SK-N-SH (cell line): ENCODE measurements around the gene TEAD3. TPM values are rescaled to one million over a fixed set of nuclear protein-coding genes. Genes with fewer than 3 reads are reported as not detected.

ENCODE experiments used
- CTCF ChIA-PET: fragments of 300-600, 350-600 bp; formaldehyde crosslinking; extraction: SDS; loops from one replicate; lab custom pipeline; 2021; lab: Yijun Ruan, JAX
- POLR2A ChIA-PET: fragments of 350-600 bp; sonication (Branson Sonifier 250); formaldehyde crosslinking; extraction: SDS; loops from one replicate; lab custom pipeline; 2020; ENCODE audit warnings: antibody characterized with exemption, inconsistent platforms; lab: Yijun Ruan, JAX
- DNase-seq: peaks from one replicate; pipeline ENCODE4 v3.0.0; 2012
- H2AFZ ChIP-seq: fragments of 200-600 bp; sonication (generic); 2 replicates; pipeline ENCODE4 v1.8.1; 2016; ENCODE audit warnings: antibody characterized with exemption, mild to moderate bottlenecking, low read depth
- H3F3A ChIP-seq: fragments of 200-600 bp; sonication (generic); replicated peaks from 2 replicates; pipeline ENCODE3; 2016; ENCODE audit warnings: antibody characterized with exemption, mild to moderate bottlenecking; ENCODE audit not compliant: insufficient read depth
- H3K27ac ChIP-seq, 2 experiments: fragments of 200-500 bp in 1 of 2; fragments of 200-600 bp in 1 of 2; sonication (Bioruptor generic) in 1 of 2; sonication (generic), shearing (Covaris generic) in 1 of 2; 2 replicates each; pipeline versions ENCODE4 v1.5.1 to v1.6.1; 2014 to 2016; ENCODE audit warnings: low read depth in 2 of 2, inconsistent platforms in 1 of 2, low read length in 1 of 2, mild to moderate bottlenecking in 1 of 2, mixed read lengths in 1 of 2
- H3K27me3 ChIP-seq: fragments of 200-600 bp; sonication (generic), shearing (Covaris generic); 2 replicates; pipeline ENCODE4 v1.6.1; 2016; ENCODE audit warnings: mixed run types; ENCODE audit not compliant: insufficient read depth
- H3K36me3 ChIP-seq, 2 experiments: fragments of 200-500 bp in 1 of 2; fragments of 200-600 bp in 1 of 2; sonication (Bioruptor generic) in 1 of 2; sonication (generic) in 1 of 2; replicated peaks in 1 of 2; 2 replicates each; pipeline versions ENCODE3 to v1.5.1; 2014 to 2016; ENCODE audit warnings: low read length in 1 of 2, mild to moderate bottlenecking in 1 of 2; ENCODE audit not compliant: insufficient read depth in 2 of 2, control insufficient read depth in 1 of 2
- H3K4me1 ChIP-seq, 2 experiments: fragments of 200-500 bp in 1 of 2; fragments of 200-600 bp in 1 of 2; sonication (Bioruptor generic) in 1 of 2; sonication (generic), shearing (Covaris generic) in 1 of 2; 2 replicates each; pipeline versions ENCODE4 v1.5.1 to v1.6.1; 2014 to 2016; ENCODE audit warnings: low read depth in 1 of 2, low read length in 1 of 2, mixed run types in 1 of 2; ENCODE audit not compliant: insufficient read depth in 2 of 2, control insufficient read depth in 1 of 2
- H3K4me2 ChIP-seq: fragments of 200-600 bp; sonication (generic), shearing (Covaris generic); 2 replicates; pipeline ENCODE4 v1.6.1; 2017; ENCODE audit warnings: mixed run types
- H3K4me3 ChIP-seq, 2 experiments: fragments of 200-500 bp in 1 of 2; fragments of 200-600 bp in 1 of 2; sonication (Bioruptor generic) in 1 of 2; sonication (generic), shearing (Covaris generic) in 1 of 2; 2 replicates each; pipeline versions ENCODE4 v1.5.1 to v1.8.1; 2014 to 2016; ENCODE audit warnings: low read depth in 2 of 2, inconsistent platforms in 1 of 2, low read length in 1 of 2, mild to moderate bottlenecking in 1 of 2, mixed read lengths in 1 of 2, moderate library complexity in 1 of 2
- H3K79me2 ChIP-seq: fragments of 200-600 bp; sonication (generic); 2 replicates; pipeline ENCODE4 v1.8.1; 2017; ENCODE audit warnings: mild to moderate bottlenecking; ENCODE audit not compliant: insufficient read depth
- H3K9ac ChIP-seq: fragments of 200-600 bp; sonication (generic); 2 replicates; pipeline ENCODE4 v1.6.1; 2017; ENCODE audit warnings: mixed run types
- H3K9me2 ChIP-seq: fragments of 200-600 bp; sonication (generic); 2 replicates; pipeline ENCODE4 v1.6.1; 2017; ENCODE audit warnings: mixed run types
- H3K9me3 ChIP-seq: fragments of 200-600 bp; sonication (generic); 2 replicates; pipeline ENCODE4 v1.6.1; 2017; ENCODE audit warnings: mixed run types, mild to moderate bottlenecking, moderate library complexity
- H4K20me1 ChIP-seq: fragments of 200-600 bp; sonication (generic); 2 replicates; pipeline ENCODE4 v1.6.1; 2017; ENCODE audit warnings: mild to moderate bottlenecking, mixed run types; ENCODE audit not compliant: insufficient read depth
- CHD2 ChIP-seq: fragments of 150-350 bp; IDR thresholded peaks from 2 replicates; pipeline ENCODE4 v1.6.1; 2018; ENCODE audit warnings: low read length; ENCODE audit not compliant: partially characterized antibody
- EP300 ChIP-seq, 2 experiments: IDR thresholded peaks; 2 replicates each; pipeline versions ENCODE4 v1.4.0 to v1.6.1; 2012; ENCODE audit warnings: borderline replicate concordance in 1 of 2, low read depth in 1 of 2, low read length in 1 of 2
- FOSL2 ChIP-seq: IDR thresholded peaks from 2 replicates; pipeline ENCODE4 v1.4.0; 2012; ENCODE audit warnings: low read depth, mild to moderate bottlenecking, moderate library complexity, borderline replicate concordance
- FOXM1 ChIP-seq: IDR thresholded peaks from 2 replicates; pipeline ENCODE4 v1.4.0; 2012; ENCODE audit warnings: low read depth, mild to moderate bottlenecking
- GATA2 ChIP-seq: sonication (generic); formaldehyde crosslinking; IDR thresholded peaks from 2 replicates; pipeline ENCODE4 v1.5.0; 2020; ENCODE audit warnings: mild to moderate bottlenecking, missing genetic modification reagents
- IRF3 ChIP-seq: fragments of 150-350 bp; IDR thresholded peaks from 2 replicates; pipeline ENCODE4 v1.6.1; 2016; ENCODE audit warnings: mild to moderate bottlenecking, low read depth, low read length
- NFIC ChIP-seq: IDR thresholded peaks from 2 replicates; pipeline ENCODE4 v1.4.0; 2012; ENCODE audit warnings: borderline replicate concordance
- PBX3 ChIP-seq: IDR thresholded peaks from 2 replicates; pipeline ENCODE4; 2012
- RXRA ChIP-seq: IDR thresholded peaks from 2 replicates; pipeline ENCODE4 v1.4.0; 2012; ENCODE audit warnings: low read depth, mild to moderate bottlenecking, borderline replicate concordance
- SMC3 ChIP-seq: IDR thresholded peaks from 2 replicates; pipeline ENCODE4 v1.6.1; 2012; ENCODE audit warnings: low read depth, low read length, improper control_type of control experiment
- TAF1 ChIP-seq: IDR thresholded peaks from 2 replicates; pipeline ENCODE4 v1.6.1; 2012; ENCODE audit warnings: low read depth, mild to moderate bottlenecking, low read length, moderate library complexity, borderline replicate concordance
- TEAD4 ChIP-seq: IDR thresholded peaks from 2 replicates; pipeline ENCODE4 v1.4.0; 2012; ENCODE audit warnings: mild to moderate bottlenecking, borderline replicate concordance; ENCODE audit not compliant: insufficient read depth
- YY1 ChIP-seq: IDR thresholded peaks from 2 replicates; pipeline ENCODE4 v1.4.0; 2012; ENCODE audit warnings: low read depth, mild to moderate bottlenecking
- WGBS: methylation state at CpG from one replicate; pipeline ENCODE4 v1.1.6; 2017; ENCODE audit warnings: low lambda C conversion rate; 5-methylcytosine and 5-hydroxymethylcytosine counted together
- polyA plus RNA-seq, 3 experiments: library from polyadenylated mRNA; depleted of rRNA; stranded (reverse); fragments of >200 nt; gene quantifications; 2 replicates each; pipeline ENCODE4 v1.2.3, GENCODE V29; 2012
- TF ChIP-seq, protein P1 (sequence below): IDR thresholded peaks from 2 replicates; pipeline ENCODE4 v1.4.0; 2012; ENCODE audit warnings: low read depth, borderline replicate concordance

Gene TEAD3
- polyA plus RNA-seq, 1 of the 3 experiments (the other 2 are of a cell fraction): 7.1 TPM

GRCh38 chr6:35510916-35511561 is 14.2 kb upstream of the TEAD3 start:
- no peak for TF ChIP-seq TEAD4
- TF ChIP-seq SMC3: no peak
- TF ChIP-seq GATA2 (CRISPR knock-in tag): no peak
- TF ChIP-seq FOSL2: no peak
- no peak for TF ChIP-seq FOXM1
- TF ChIP-seq PBX3: no peak
- no peak for TF ChIP-seq CHD2
- TF ChIP-seq EP300 (IDR thresholded peaks at IDR 0.05; ENCODE audit: borderline replicate concordance in 1 of 2, low read depth in 1 of 2, low read length in 1 of 2): no peak
- ChIA-PET POLR2A (no interaction called here), CTCF (interaction anchor here (1.2 kb wide), 1 partner anchor 226 kb away, joined by 7 read pairs; the partner anchor contains the start of gene ARMC12)
- Histone ChIP-seq H3K27ac (no peak overlapping the region), H3K9me2 (no peaks in the 10 kb centered on the region), H3K9me3 (no peaks in the 10 kb centered on the region), H3K9ac (no peak overlapping the region), H3K4me3 (no peak overlapping the region), H4K20me1 (no peaks in the 10 kb centered on the region), H3K4me1 (no peaks in the 10 kb centered on the region), H3K36me3 (no peaks in the 10 kb centered on the region), H3K4me2 (no peak overlapping the region), H3F3A (no peaks in the 10 kb centered on the region), H3K27me3 (no peaks in the 10 kb centered on the region), H3K79me2 (no peaks in the 10 kb centered on the region), H2AFZ (no peak overlapping the region)
- WGBS: 72% methylated on average over 7 of the region's 7 CpGs
- DNase-seq: no peak

GRCh38 chr6:35508542-35508941 is 11.7 kb upstream of the TEAD3 start:
- TF ChIP-seq IRF3 (no peak), RXRA (no peak), YY1 (no peak), SMC3 (no peak), TAF1 (no peak), NFIC (no peak), TEAD4 (no peak)
- TF ChIP-seq, protein P1, sequence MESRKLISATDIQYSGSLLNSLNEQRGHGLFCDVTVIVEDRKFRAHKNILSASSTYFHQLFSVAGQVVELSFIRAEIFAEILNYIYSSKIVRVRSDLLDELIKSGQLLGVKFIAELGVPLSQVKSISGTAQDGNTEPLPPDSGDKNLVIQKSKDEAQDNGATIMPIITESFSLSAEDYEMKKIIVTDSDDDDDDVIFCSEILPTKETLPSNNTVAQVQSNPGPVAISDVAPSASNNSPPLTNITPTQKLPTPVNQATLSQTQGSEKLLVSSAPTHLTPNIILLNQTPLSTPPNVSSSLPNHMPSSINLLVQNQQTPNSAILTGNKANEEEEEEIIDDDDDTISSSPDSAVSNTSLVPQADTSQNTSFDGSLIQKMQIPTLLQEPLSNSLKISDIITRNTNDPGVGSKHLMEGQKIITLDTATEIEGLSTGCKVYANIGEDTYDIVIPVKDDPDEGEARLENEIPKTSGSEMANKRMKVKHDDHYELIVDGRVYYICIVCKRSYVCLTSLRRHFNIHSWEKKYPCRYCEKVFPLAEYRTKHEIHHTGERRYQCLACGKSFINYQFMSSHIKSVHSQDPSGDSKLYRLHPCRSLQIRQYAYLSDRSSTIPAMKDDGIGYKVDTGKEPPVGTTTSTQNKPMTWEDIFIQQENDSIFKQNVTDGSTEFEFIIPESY: no peak
- no peaks in the 10 kb centered on the region for H4K20me1 ChIP-seq
- H3K9ac ChIP-seq: no peak overlapping the region
- DNase-seq: no peak
- no peaks in the 10 kb centered on the region for H3F3A ChIP-seq
- no peak overlapping the region for H2AFZ ChIP-seq
- H3K9me3 ChIP-seq: no peaks in the 10 kb centered on the region
- H3K4me3 ChIP-seq: no peak overlapping the region
- H3K79me2 ChIP-seq: no peaks in the 10 kb centered on the region
- no peaks in the 10 kb centered on the region for H3K27me3 ChIP-seq
- WGBS: 58% methylated on average over 4 of the region's 5 CpGs
- no peak overlapping the region for H3K4me2 ChIP-seq
- ChIA-PET CTCF (interaction anchor here (1.0 to 3.0 kb wide), 4 partner anchors 9 to 228 kb away, joined by 3 to 8 read pairs (median 4); no protein-coding TSS in a partner anchor), POLR2A (no interaction called here)
- no peaks in the 10 kb centered on the region for H3K4me1 ChIP-seq
- no peaks in the 10 kb centered on the region for H3K9me2 ChIP-seq
- H3K36me3 ChIP-seq: no peaks in the 10 kb centered on the region
- H3K27ac ChIP-seq: no peak overlapping the region
